ENCODE data around the gene RING1.

RING1 gene

GRCh38 chr6:33193619-33194018 lies 14.7 kb upstream of the RING1 start:
- DNase-seq: no peak

DNA sequence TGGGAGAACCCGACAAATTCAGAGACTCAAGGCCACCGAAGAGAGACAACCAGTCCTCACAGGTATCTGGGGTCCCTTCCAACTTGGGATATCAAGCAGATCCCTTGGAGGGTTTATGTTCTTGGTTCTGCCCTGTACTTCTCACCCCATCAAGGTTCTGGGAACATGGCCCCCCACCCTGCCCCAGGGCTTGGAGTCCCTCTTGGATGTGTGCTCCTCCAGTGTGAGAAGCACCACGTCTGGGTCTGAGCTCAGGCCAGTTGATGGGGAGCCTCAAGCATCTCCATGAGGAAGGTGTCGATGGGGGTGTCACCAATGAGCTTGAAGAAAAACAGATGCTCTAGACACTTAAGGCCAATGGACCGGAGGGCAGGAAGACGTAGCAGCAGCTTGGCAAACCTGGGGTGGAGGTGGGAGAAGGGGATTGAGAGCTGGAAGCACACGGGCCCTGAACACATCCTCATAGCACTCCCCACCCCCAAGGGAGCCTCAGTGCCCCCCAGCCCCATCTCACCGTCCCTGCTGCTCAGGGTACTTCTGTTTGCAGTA lies 13.8 kb upstream of the RING1 start:
- DNase-seq: no peak

DNA sequence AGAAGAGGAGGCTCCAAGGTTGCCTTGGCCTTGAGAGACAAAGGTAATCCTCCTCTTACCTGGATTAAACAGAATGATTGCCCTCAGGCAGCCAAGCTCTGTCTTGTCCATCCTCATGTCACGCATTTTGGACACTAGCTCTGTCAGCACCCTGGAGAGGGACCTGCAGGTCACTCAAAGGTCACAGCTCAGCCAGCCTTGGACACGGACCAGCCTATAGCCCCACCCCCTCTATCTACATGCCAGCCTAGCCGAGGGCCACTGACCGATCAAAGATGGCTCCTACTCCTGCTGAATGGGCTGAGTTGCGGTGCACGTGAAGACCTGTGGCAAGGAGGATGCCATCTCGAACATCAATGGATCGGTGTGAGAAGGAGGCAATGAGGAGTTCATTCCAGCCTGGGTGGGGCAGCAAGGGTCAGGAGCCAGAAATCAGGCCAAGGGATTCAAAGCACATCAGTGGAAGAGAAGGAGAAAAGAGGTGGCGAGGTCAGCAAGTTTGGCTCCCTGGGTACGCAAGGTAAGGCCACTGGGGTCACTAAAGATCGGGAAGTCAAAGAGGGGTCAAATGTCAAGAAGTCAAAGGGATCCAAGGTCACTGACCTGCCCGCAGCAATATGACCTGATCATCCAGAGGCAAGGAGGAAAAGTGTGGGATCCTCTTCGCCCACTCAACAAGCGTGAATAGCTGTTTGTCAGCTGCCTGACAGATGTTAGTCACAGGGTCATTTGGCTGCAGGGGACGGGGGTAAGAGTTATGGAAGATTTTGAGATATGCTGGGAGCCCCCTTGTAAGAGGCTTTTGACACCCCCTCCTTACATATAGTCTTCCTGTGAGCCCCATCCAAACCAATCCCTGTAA lies 12.8 kb upstream of the RING1 start:
- DNase-seq: no peak

GRCh38 chr6:33197431-33198048 lies 10.8 kb upstream of the RING1 start:
- peak; percentile 96 for DNase-seq

- no peak for DNase-seq
Measured at GRCh38 chr6:33198159-33198852, 10.0 kb upstream of the RING1 start.

GRCh38 chr6:33198853-33199436 lies 9.4 kb upstream of the RING1 start:
- DNase-seq: peak; percentile 30

GRCh38 chr6:33199687-33200218 lies 8.5 kb upstream of the RING1 start:
- DNase-seq: peak; percentile 97

DNA sequence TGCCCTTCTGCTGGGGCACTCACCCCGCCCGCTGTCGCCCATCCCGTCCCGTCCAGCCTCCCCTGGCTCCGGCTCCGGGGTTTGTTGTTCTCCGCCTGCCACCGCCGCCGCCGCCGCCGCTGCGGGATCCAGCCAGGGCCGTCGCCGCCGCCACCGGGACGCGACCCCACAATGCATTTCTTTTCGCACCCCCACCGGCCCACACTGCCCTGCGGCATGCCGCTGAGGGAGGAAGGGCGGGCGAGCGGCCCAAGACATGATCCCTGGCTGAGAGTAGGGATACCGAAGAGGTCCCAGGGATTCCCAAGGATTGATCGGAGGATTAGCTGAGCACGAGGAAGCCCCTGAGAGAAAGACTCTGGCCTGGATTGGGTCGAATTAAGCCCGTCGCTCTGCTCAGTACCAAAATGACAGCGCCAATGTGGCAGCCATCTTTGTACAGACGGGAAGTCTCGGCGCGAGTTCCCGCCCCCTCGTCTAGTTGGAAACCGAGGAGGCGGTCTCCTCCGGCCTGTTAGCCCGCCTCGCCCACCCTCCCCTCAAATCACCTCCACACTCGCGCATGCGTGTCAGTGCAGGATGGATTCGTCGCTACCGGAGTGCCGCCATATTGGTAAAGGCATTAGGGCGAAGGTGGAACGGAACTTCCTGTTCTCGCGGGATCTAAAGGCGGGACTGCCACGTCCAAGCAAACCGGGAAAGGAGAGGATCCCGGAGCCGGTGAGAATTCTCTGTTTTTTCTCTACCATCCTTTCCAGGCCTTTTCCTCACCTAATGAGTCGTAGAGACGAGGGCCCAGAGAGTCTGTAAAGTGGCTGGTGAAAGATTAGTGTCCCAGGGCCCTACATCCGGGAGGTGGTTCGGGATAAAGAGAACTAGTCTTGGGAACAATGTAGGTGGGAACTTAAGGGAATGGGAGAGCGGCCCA lies 7.8 kb upstream of the RING1 start, which contains the start of the genes RXRB and SLC39A7:
TSS of gene RXRB (minus strand) at position 447 of the 928 bp plus-strand sequence. CDS start at position 258, 189 bp downstream.
TSS of gene SLC39A7 (plus strand) at position 649 of the 928 bp plus-strand sequence. CDS start 379 bp downstream, outside the sequence.
- peak; percentile 99 for DNase-seq

- peak; percentile 78 for DNase-seq
Measured at GRCh38 chr6:33201147-33201545, 7.2 kb upstream of the RING1 start.

DNA sequence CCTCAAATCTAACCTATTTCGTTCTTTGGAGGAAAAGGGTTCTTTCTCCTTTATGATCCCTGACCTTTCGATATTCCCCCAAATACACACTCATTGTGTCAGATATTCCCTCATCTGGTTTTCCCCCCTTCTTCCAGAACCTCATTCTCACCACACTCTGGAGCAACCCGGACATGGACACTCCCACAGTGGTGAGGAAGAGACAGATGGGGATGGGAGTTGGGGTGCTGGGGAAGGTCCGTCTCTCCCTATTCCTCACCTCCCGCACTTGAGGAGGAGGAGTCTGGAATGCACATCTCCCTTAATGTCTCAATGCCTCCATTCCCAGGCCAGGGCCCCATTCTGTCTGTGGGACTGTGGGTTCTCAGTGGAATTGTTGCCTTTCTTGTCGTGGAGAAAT lies 6.4 kb upstream of the RING1 start:
- no peak for DNase-seq

- no peak for DNase-seq
Measured at GRCh38 chr6:33202799-33203198, 5.5 kb upstream of the RING1 start.

DNA sequence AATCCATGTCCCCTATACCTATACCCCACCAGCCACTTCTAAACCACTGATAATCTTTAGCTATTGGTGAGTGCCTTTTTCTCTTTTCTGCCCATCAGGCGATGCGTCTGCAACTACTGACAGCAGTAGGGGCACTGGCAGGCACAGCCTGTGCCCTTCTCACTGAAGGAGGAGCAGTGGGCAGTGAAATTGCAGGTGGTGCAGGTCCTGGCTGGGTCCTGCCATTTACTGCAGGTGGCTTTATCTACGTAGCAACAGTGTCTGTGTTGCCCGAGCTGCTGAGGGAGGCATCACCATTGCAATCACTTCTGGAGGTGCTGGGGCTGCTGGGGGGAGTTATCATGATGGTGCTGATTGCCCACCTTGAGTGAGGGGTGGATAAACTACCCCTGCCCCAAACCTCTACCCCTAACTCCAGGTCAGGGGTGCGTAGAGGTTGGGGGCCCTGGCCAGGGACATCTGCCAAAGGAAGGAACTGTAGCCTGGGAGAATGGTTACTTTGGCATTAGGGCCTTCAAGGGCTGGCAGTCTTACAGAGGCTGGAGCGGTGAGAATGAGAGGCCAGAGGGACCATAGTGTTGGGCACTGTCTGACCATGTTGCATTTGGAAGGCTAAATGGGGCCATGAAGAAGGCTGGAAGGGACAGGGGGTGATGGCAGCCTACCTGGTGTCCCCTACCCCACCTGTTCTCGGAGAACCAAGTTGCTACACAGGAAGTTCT lies 4.7 kb upstream of the RING1 start:
- no peak for DNase-seq

GRCh38 chr6:33204165-33204414 lies 4.2 kb upstream of the RING1 start:
- DNase-seq: no peak

DNA sequence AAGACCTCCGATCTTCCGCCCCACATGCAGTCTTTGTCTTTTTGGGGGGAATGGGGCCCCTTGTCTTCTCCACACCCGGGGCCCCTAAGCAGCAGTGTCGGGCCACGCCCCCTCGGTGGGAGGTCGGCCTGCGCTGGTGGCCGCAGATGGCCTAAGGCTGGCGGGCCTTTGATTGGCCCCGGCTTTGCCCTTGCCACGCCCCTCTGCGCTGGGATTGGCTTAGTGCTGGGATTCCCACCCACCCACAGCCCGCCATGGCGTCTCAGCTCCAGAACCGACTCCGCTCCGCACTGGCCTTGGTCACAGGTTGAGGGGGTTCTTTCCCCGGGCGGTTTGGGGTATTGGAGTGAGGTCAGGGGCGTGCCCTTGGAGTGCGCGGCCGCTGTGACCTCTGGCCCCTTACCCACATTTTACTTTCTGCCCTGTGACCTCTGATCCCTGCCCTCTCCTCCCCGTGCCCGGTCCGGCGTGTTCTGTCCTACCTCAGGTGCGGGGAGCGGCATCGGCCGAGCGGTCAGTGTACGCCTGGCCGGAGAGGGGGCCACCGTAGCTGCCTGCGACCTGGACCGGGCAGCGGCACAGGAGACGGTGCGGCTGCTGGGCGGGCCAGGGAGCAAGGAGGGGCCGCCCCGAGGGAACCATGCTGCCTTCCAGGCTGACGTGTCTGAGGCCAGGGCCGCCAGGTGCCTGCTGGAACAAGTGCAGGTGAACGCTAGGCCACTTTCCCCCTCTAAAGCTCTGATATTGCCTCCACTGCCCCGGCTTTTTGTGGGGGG lies 3.7 kb upstream of the RING1 start, which contains the start of gene HSD17B8:
TSS of gene HSD17B8 (plus strand) at position 241 of the 776 bp plus-strand sequence. CDS start at position 255, 14 bp downstream.
- DNase-seq: peak; percentile 97

- DNase-seq: no peak
Measured at GRCh38 chr6:33205191-33206026, 2.9 kb upstream of the RING1 start.

DNA sequence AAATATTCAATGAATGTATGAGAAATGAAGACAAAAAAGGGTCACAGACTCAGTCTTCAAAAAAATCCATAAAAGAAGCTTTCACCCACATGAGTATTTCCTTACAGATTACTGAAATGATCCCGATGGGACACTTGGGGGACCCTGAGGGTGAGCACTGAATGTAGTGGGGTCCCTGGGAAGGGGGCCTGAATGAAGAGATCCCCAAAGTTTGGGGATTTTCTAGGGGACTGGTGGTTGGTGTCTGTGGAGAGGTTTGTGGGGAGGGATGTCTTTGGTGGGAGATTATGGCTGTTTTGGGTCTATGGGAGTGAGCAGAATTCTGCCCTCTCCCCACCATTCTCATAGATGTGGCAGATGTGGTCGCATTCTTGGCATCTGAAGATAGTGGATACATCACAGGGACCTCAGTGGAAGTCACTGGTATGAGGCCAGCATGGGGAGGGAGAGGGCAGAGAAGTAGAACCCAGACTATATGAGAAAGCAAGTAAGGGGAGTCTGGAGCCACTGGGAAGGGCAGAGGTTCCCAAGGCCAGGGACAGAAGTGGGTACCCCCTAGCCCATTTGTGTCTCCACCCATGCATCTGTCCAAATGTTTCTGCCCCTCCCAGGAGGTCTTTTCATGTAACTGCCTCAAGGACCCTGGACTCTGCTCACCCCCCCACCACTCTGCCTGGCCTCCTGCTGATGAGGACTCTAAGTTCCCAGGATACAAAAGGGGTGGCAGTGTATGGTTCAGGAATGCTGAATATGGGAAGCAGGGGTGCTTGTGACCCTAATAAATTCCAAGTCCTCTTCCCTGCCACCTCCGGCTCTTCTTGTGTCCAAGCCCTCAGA lies 2.1 kb upstream of the RING1 start:
- no peak for DNase-seq

GRCh38 chr6:33206864-33207551 lies 1.3 kb upstream of the RING1 start:
- DNase-seq: no peak
